Measurements from ENCODE around the gene RPS6KA2. TPM values are rescaled to one million over a fixed set of nuclear protein-coding genes. Genes with fewer than 3 reads are reported as not detected.

The RPS6KA2 gene
- total RNA-seq, 4 donors from 2014 or later, result 64.9 to 101 (median 81.6) TPM

DNA sequence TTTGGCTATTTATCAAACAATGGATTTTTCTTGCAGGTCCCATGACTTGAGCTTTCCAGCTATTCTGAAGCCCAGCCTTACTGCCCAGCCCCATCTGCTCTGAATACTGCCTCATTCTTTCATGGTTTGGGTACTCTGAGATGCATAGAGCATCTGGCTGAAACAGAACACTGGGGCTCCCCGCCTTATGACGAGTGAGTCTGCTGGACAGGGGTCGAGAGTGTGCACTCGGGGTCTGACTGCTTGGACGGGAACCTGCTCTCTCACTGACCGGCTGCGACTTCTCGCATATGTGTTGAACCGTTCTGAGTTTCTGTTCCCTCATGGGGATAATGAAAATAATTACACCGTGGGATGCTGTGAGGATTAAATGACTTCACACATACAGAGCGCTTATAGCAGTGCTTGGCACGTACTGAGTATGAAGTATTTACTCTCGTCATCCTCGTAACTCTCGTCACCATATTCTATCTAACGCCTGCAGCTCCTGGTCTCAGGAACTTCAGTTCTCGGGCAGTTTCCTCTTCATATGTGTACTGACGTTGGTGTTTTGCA lies 184.8 kb downstream of the RPS6KA2 start:
- Histone ChIP-seq H3K36me3 (peaks cover 0 to 17% of the 10 kb centered on the region in 2 donors), H3K9me3 (no peaks in the 10 kb centered on the region), H3K4me3 (replicated peaks in 1 of 3) (no peak overlapping the region), H3K4me1 (no peaks in the 10 kb centered on the region), H3K27ac (no peak overlapping the region), H3K27me3 (no peaks in the 10 kb centered on the region)
- TF ChIP-seq, protein P1, sequence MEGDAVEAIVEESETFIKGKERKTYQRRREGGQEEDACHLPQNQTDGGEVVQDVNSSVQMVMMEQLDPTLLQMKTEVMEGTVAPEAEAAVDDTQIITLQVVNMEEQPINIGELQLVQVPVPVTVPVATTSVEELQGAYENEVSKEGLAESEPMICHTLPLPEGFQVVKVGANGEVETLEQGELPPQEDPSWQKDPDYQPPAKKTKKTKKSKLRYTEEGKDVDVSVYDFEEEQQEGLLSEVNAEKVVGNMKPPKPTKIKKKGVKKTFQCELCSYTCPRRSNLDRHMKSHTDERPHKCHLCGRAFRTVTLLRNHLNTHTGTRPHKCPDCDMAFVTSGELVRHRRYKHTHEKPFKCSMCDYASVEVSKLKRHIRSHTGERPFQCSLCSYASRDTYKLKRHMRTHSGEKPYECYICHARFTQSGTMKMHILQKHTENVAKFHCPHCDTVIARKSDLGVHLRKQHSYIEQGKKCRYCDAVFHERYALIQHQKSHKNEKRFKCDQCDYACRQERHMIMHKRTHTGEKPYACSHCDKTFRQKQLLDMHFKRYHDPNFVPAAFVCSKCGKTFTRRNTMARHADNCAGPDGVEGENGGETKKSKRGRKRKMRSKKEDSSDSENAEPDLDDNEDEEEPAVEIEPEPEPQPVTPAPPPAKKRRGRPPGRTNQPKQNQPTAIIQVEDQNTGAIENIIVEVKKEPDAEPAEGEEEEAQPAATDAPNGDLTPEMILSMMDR (IDR thresholded peaks at IDR 0.05), result no peak
- no peak for TF ChIP-seq POLR2A (IDR thresholded peaks at IDR 0.05)
- WGBS, 2 donors, result 85 to 87% methylated on average over 18 of the region's 18 CpGs
- DNase-seq, result no peak
- intact Hi-C loops (cut with DNase I), result no loop called here

DNA sequence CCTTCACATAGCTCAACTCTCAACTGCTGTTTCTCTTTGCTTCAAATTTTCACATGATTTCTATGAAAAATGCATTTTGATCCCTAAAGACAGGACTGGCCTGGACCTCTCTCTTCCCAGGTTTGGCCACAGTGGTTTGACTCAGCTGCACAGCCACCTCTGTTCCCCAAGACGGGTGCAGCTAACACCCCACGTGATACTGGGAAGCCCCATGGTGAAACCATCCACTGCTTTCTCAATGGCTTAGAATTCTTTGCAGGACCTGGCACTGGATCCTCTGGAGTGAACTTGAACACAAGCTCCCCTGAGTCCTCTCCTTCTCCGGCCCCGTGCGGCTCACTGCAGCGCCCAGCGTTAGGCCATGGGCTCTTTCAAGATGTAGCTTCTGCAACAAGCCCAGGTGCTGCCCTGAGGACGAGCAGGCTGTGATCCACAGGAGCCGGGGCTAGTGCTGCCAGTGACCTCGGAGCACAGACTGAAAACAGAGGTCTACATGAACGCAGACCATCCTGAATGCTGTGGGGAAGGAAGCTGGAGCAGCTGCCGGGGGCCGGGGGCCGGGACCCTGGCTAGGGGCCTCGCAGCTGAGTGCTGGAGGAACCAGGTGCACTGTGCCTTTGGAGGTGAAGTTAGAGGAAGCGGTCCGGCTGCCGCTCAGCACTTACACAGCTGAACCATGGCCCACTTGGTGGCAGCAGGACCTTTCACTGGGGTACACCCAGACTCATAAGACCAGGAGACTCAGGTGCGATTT lies 185.5 kb downstream of the RPS6KA2 start:
- DNase-seq, result no peak

DNA sequence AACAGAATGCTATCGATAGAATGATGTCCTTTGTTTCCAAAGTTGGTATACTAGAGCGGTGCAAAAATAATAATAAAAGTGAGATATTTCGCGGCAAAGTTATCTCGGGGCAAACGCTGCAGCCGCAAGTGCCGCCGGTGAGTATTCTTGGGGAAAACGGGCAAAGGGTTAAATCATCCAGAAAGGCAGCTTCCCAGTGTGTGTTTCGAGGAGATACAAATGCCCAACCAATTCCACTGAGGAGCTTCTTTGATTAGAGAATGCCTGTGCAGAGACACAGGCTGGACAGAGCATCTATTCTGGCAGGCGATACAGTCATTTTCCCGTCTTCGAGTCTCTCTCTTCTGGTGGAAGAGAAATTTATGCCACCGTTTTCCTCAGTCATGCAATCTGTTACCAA lies 186.3 kb downstream of the RPS6KA2 start:
- no peak for DNase-seq
- intact Hi-C loops (cut with DNase I), result no loop called here
- Histone ChIP-seq H3K4me1 (no peaks in the 10 kb centered on the region), H3K9me3 (no peaks in the 10 kb centered on the region), H3K27ac (no peak overlapping the region), H3K4me3 (replicated peaks in 1 of 3) (no peak overlapping the region), H3K27me3 (no peaks in the 10 kb centered on the region), H3K36me3 (peaks cover 0 to 4% of the 10 kb centered on the region in 2 donors)
- WGBS, 2 donors, result 95 to 96% methylated on average over 15 of the region's 15 CpGs
- no peak for TF ChIP-seq POLR2A (IDR thresholded peaks at IDR 0.05)
- TF ChIP-seq, protein P1 (IDR thresholded peaks at IDR 0.05), result no peak

More for the DNA sequence above, 185.5 kb downstream of the RPS6KA2 start:
- H3K27me3 ChIP-seq, result no peaks in the 10 kb centered on the region
- intact Hi-C loops (cut with DNase I), result no loop called here
- no peak for TF ChIP-seq POLR2A (IDR thresholded peaks at IDR 0.05)
- TF ChIP-seq, protein P1 (IDR thresholded peaks at IDR 0.05), result no peak
- no peak overlapping the region for H3K27ac ChIP-seq
- H3K4me3 ChIP-seq (replicated peaks in 1 of 3), result no peak overlapping the region
- WGBS, 2 donors, result 70 to 84% methylated on average over 14 to 19 of the region's 19 CpGs
- no peaks in the 10 kb centered on the region for H3K4me1 ChIP-seq
- peaks cover 0 to 10% of the 10 kb centered on the region in 2 donors for H3K36me3 ChIP-seq
- H3K9me3 ChIP-seq, result no peaks in the 10 kb centered on the region

DNA sequence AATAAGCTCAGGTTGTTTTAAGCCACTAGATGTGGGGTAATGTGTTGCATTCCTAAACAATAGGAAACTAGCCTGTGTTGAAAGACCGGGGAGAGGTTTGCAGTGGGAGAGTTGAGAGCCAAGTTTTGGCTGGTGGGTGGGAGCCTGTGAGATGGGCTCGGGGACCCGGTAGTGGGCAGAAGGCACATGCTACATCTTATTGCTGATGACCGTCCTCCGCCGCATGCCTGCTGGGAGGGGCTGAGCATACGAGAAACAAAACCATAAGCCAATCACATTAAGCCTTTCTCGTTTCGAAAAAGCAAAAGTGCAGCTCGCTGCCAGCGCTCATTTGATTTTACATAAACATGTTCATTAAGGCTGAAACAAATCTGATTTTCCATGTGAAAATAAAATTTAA lies 186.9 kb downstream of the RPS6KA2 start:
- 74 to 75% methylated on average over 11 of the region's 11 CpGs for WGBS, 2 donors
- no peaks in the 10 kb centered on the region for H3K9me3 ChIP-seq
- TF ChIP-seq POLR2A (IDR thresholded peaks at IDR 0.05), result no peak
- TF ChIP-seq, protein P1 (IDR thresholded peaks at IDR 0.05), result no peak
- no peaks in the 10 kb centered on the region for H3K27me3 ChIP-seq
- no peaks in the 10 kb centered on the region for H3K4me1 ChIP-seq
- no peak for DNase-seq
- H3K36me3 ChIP-seq, result no peaks in the 10 kb centered on the region
- H3K4me3 ChIP-seq (replicated peaks in 1 of 3), result no peak overlapping the region
- intact Hi-C loops (cut with DNase I), result no loop called here
- no peak overlapping the region for H3K27ac ChIP-seq

DNA sequence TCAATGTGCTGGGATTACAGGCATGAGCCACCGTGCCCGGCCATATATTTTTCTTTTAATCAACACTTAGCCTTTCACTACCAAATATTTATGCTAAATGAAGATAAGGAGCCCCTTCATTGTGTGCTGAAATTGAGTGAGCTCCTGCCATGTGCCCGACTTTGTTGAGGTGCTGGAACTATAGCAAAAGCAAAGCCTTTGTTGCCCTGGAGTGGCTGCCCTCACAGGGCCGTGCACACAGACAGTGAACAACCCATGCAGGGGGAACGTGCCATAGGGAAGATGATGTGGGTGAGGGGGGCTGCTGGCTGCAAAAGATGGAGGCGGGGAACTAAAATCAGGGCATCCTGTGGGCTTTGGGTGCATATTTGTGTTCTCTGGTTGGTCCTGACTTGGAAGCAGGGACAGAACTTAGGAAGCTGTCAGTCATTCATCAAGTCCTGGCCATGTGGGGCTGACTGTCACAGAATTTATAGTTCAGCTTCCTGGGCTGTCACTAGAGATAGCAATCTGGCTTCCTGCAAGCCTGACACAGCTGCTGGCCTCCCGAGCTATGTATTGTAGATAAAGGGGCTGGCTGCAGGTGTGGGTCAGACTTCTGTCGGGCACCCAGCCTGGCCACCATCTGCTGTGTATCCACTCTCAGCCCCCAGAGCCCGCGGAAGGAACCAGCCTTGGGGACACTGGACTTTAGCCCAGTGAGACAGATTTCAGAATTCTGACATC lies 187.5 kb downstream of the RPS6KA2 start:
- H3K36me3 ChIP-seq, result no peaks in the 10 kb centered on the region
- H3K9me3 ChIP-seq, result no peaks in the 10 kb centered on the region
- WGBS, 2 donors, result 74 to 80% methylated on average over 10 of the region's 10 CpGs
- no peak overlapping the region for H3K4me3 ChIP-seq (replicated peaks in 1 of 3)
- no peaks in the 10 kb centered on the region for H3K27me3 ChIP-seq
- no peak overlapping the region for H3K27ac ChIP-seq
- intact Hi-C loops (cut with DNase I), result no loop called here
- no peak for TF ChIP-seq POLR2A (IDR thresholded peaks at IDR 0.05)
- TF ChIP-seq, protein P1 (IDR thresholded peaks at IDR 0.05), result no peak
- H3K4me1 ChIP-seq, result no peaks in the 10 kb centered on the region
- no peak for DNase-seq
